Trophoblast cell (in vitro differentiated cells and primary cell): ENCODE measurements around the gene CTSA.

ENCODE experiments used
- DNase-seq, 2 donors: peaks; one replicate each; pipeline ENCODE4 v3.0.0-alpha.2; 2016
- H2AFZ ChIP-seq: 2 replicates; pipeline ENCODE4 v1.6.1; 2013; ENCODE audit warnings: low read length, moderate library complexity, mild to moderate bottlenecking; ENCODE audit not compliant: insufficient read depth, poor library complexity
- H2AK5ac ChIP-seq: 2 replicates; pipeline ENCODE4 v1.6.1; 2013; ENCODE audit warnings: mild to moderate bottlenecking, low read length
- H2BK120ac ChIP-seq: 2 replicates; pipeline ENCODE4 v1.6.1; 2013; ENCODE audit warnings: low read length, mild to moderate bottlenecking, moderate library complexity; ENCODE audit not compliant: insufficient read depth, poor library complexity
- H2BK12ac ChIP-seq: 2 replicates; pipeline ENCODE4 v1.6.1; 2013; ENCODE audit warnings: mild to moderate bottlenecking, low read length, moderate library complexity
- H2BK5ac ChIP-seq: 2 replicates; pipeline ENCODE4 v1.6.1; 2013; ENCODE audit warnings: low read length, low read depth, moderate library complexity, mild to moderate bottlenecking; ENCODE audit not compliant: poor library complexity
- H3K14ac ChIP-seq: 2 replicates; pipeline ENCODE4 v1.6.1; 2013; ENCODE audit warnings: mild to moderate bottlenecking, low read length
- H3K18ac ChIP-seq: 2 replicates; pipeline ENCODE4 v1.6.1; 2013; ENCODE audit warnings: mild to moderate bottlenecking, low read length
- H3K23ac ChIP-seq: 2 replicates; pipeline ENCODE4 v1.6.1; 2013; ENCODE audit warnings: low read length
- H3K27ac ChIP-seq: 2 replicates; pipeline ENCODE4 v1.5.1; 2013; ENCODE audit warnings: low read depth, mild to moderate bottlenecking, inconsistent platforms, low read length, moderate library complexity
- H3K27me3 ChIP-seq: 2 replicates; pipeline ENCODE4 v1.6.1; 2013; ENCODE audit warnings: inconsistent platforms, mild to moderate bottlenecking, low read length, moderate library complexity; ENCODE audit not compliant: insufficient read depth
- H3K36me3 ChIP-seq, 2 experiments: 1 replicate in 1 of 2; 2 replicates in 1 of 2; pipeline ENCODE4 v1.6.1; 2013; ENCODE audit warnings: low read length in 2 of 2, mild to moderate bottlenecking in 2 of 2, moderate library complexity in 1 of 2; ENCODE audit not compliant: insufficient read depth in 2 of 2, control insufficient read depth in 1 of 2
- H3K4ac ChIP-seq: 2 replicates; pipeline ENCODE4 v1.6.1; 2013; ENCODE audit warnings: low read depth, mild to moderate bottlenecking, low read length, moderate library complexity
- H3K4me1 ChIP-seq, 2 experiments: 1 replicate in 1 of 2; 2 replicates in 1 of 2; pipeline ENCODE4 v1.6.1; 2013; ENCODE audit warnings: low read length in 2 of 2, mild to moderate bottlenecking in 2 of 2, moderate library complexity in 1 of 2; ENCODE audit not compliant: insufficient read depth in 2 of 2, control insufficient read depth in 1 of 2
- H3K4me2 ChIP-seq: 2 replicates; pipeline ENCODE4 v1.6.1; 2013; ENCODE audit warnings: inconsistent platforms, mild to moderate bottlenecking, low read length, moderate library complexity
- H3K4me3 ChIP-seq: 2 replicates; pipeline ENCODE4 v1.5.1; 2013; ENCODE audit warnings: mild to moderate bottlenecking, low read depth, low read length, inconsistent platforms
- H3K79me1 ChIP-seq: one replicate; pipeline ENCODE4 v1.6.1; 2013; ENCODE audit warnings: low read length
- H3K79me2 ChIP-seq: 2 replicates; pipeline ENCODE4 v1.6.1; 2013; ENCODE audit warnings: low read length, mild to moderate bottlenecking; ENCODE audit not compliant: control insufficient read depth, insufficient read depth, poor library complexity
- H3K9ac ChIP-seq: 2 replicates; pipeline ENCODE4 v1.6.1; 2013; ENCODE audit warnings: mild to moderate bottlenecking, low read length
- H3K9me3 ChIP-seq: 2 replicates; pipeline ENCODE4 v1.6.1; 2013; ENCODE audit warnings: low read depth, mild to moderate bottlenecking, control low read depth, inconsistent platforms, low read length; ENCODE audit not compliant: insufficient read depth
- H4K12ac ChIP-seq: 2 replicates; pipeline ENCODE4 v1.6.1; 2013; ENCODE audit warnings: low read depth, mild to moderate bottlenecking, low read length, moderate library complexity
- H4K8ac ChIP-seq: 2 replicates; pipeline ENCODE4 v1.6.1; 2013; ENCODE audit warnings: low read depth, mild to moderate bottlenecking, low read length, moderate library complexity
- H4K91ac ChIP-seq: one replicate; pipeline ENCODE4 v1.6.1; 2013; ENCODE audit warnings: low read depth, mild to moderate bottlenecking, low read length, moderate library complexity
- WGBS: extraction: QIAGEN DNeasy Blood & Tissue Kit; methylation state at CpG from one replicate; pipeline ENCODE4 v1.1.7; 2013; ENCODE audit warnings: missing lambda C conversion rate; ENCODE audit not compliant: insufficient read length, insufficient coverage; ENCODE audit errors: extremely low coverage; 5-methylcytosine and 5-hydroxymethylcytosine counted together

The CTSA gene

DNA sequence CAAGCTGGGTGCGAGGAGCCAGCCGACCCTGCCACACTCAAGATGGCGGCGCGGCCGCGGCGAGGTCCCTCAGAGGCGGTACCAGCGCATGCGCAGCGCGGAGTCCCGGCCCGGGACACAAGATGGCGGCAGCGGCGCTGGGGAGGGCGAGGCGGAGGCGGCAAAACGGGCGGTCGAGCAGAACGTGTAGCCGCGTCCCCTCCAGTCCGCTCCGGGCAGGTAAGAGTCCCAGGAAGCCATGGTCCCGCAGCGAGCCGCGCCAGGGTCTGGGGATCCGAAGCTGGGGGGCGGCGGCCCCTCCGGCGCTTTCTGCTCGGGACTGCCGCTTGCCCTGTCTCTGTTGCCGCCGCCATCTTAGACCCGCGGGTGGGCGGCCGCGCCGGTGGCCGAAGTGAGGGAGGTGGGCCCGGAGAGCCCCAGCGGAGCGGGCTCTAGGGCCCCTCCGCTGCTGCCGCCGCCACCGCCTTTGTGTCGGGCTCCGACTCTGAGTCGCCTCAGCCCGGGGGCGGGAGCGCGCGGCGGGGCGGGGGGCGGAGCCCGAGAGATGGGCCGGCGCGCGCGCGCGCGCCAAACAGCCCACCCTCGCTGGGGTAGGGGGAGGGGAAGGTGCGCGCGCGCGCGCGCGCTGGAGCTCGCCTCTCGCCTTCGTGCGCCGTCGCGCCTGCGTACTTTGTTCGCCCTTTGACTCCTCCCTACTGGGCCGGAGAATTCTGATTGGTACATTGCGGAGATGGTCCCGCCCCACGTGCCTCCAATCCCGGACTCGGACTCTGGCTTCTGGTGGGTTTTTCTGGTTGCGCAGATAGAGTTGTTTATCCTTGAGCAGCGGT is 43.7 kb downstream of the CTSA start, which contains the start of gene PCIF1:
TSS of gene PCIF1 (plus strand) at position 98 of the 830 bp plus-strand sequence. CDS start 4,317 bp downstream, outside the sequence.
- Histone ChIP-seq H3K4me1 (peaks cover 2 to 4% of the 10 kb centered on the region in 2 experiments), H4K12ac (peak within 1 kb of the TSS; percentile 96), H2BK12ac (no peak within 1 kb of the TSS), H2AFZ (peak within 1 kb of the TSS; percentile 74), H3K4me3 (peak within 1 kb of the TSS; percentile 89), H4K8ac (peak within 1 kb of the TSS; percentile 93), H4K91ac (peak within 1 kb of the TSS; percentile 97), H3K36me3 (peaks cover 24 to 26% of the 10 kb centered on the region in 2 experiments), H3K4me2 (peak within 1 kb of the TSS; percentile 94), H3K9ac (peak within 1 kb of the TSS; percentile 100), H3K27ac (peak within 1 kb of the TSS; percentile 100), H3K14ac (peak within 1 kb of the TSS; percentile 99), H3K79me2 (peaks cover 10% of the 10 kb centered on the region), H2BK120ac (peak within 1 kb of the TSS; percentile 90), H3K23ac (no peak within 1 kb of the TSS), H3K9me3 (peaks cover 2% of the 10 kb centered on the region), H2AK5ac (peak within 1 kb of the TSS; percentile 97), H3K18ac (peak within 1 kb of the TSS; percentile 98), H3K27me3 (no peaks in the 10 kb centered on the region), H2BK5ac (peak within 1 kb of the TSS; percentile 91), H3K79me1 (peaks cover 12% of the 10 kb centered on the region), H3K4ac (peak within 1 kb of the TSS; percentile 90)
- WGBS: no CpG with 5 or more reads among the region's 102 CpGs
- peak; percentile 96 to 99 for DNase-seq

DNA sequence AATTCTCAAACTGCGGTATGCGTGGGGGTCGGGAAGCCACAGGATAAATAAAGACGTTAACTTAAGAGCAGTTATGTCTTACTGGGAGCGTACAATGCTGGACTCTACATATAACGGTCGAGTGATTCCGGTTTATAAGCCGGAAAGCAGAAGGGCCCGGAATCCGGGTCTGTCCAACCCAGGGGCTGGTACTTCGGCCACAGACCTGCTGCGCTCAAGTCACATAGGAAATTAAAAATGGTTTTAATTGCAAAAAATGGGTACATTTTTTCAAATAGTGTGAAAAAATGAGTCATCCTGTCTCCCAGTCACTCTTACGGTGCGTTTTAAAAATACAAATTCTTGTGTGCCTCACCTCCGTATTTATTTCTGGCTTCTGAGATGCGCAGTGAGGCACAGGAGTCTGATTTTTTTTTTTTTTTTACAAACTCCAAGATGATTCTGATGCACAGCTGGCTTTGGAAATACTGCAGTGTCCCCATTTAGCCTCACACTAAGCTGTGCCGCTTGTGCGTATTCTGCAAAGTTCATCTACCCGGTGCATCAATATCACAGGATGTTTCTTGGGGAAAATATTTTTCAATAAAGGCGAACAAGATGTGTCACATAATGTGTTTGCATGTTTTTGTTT is 44.4 kb downstream of the CTSA start:
- H2AK5ac ChIP-seq: no peak overlapping the region
- no peak overlapping the region for H3K27ac ChIP-seq
- H3K27me3 ChIP-seq: no peaks in the 10 kb centered on the region
- H2AFZ ChIP-seq: peak overlapping the region; percentile 30
- H3K4ac ChIP-seq: peak overlapping the region; percentile 39
- no peak overlapping the region for H3K23ac ChIP-seq
- peak overlapping the region; percentile 58 for H3K4me3 ChIP-seq
- peaks cover 31 to 33% of the 10 kb centered on the region in 2 experiments for H3K36me3 ChIP-seq
- H3K79me1 ChIP-seq: peaks cover 12% of the 10 kb centered on the region
- H2BK12ac ChIP-seq: no peak overlapping the region
- H2BK5ac ChIP-seq: no peak overlapping the region
- no peak overlapping the region for H3K18ac ChIP-seq
- H2BK120ac ChIP-seq: no peak overlapping the region
- peak overlapping the region; percentile 82 for H3K4me2 ChIP-seq
- no peak for DNase-seq
- H3K4me1 ChIP-seq: peaks cover 2 to 4% of the 10 kb centered on the region in 2 experiments
- peaks cover 2% of the 10 kb centered on the region for H3K9me3 ChIP-seq
- H4K8ac ChIP-seq: peak overlapping the region; percentile 22
- no peak overlapping the region for H4K12ac ChIP-seq
- H4K91ac ChIP-seq: no peak overlapping the region
- WGBS: no CpG with 5 or more reads among the region's 21 CpGs
- no peak overlapping the region for H3K9ac ChIP-seq
- no peak overlapping the region for H3K14ac ChIP-seq
- H3K79me2 ChIP-seq: peaks cover 10% of the 10 kb centered on the region

- Histone ChIP-seq H3K18ac (no peak overlapping the region), H3K36me3 (peaks cover 39 to 41% of the 10 kb centered on the region in 2 experiments), H3K4me3 (no peak overlapping the region), H4K12ac (no peak overlapping the region), H3K4ac (no peak overlapping the region), H3K27me3 (no peaks in the 10 kb centered on the region), H3K79me2 (peaks cover 10% of the 10 kb centered on the region), H3K79me1 (peaks cover 12% of the 10 kb centered on the region), H3K9me3 (peaks cover 5% of the 10 kb centered on the region), H4K8ac (no peak overlapping the region), H3K4me2 (no peak overlapping the region), H2BK120ac (no peak overlapping the region), H4K91ac (no peak overlapping the region), H2BK5ac (no peak overlapping the region), H3K14ac (no peak overlapping the region), H3K9ac (no peak overlapping the region), H3K27ac (no peak overlapping the region), H3K4me1 (peaks cover 2 to 4% of the 10 kb centered on the region in 2 experiments), H2AK5ac (no peak overlapping the region), H2AFZ (no peak overlapping the region), H3K23ac (no peak overlapping the region), H2BK12ac (no peak overlapping the region)
- no CpG with 5 or more reads among the region's 2 CpGs for WGBS
- no peak for DNase-seq
These were observed 46.6 kb downstream of the CTSA start for GRCh38 chr20:45937765-45938164.

DNA sequence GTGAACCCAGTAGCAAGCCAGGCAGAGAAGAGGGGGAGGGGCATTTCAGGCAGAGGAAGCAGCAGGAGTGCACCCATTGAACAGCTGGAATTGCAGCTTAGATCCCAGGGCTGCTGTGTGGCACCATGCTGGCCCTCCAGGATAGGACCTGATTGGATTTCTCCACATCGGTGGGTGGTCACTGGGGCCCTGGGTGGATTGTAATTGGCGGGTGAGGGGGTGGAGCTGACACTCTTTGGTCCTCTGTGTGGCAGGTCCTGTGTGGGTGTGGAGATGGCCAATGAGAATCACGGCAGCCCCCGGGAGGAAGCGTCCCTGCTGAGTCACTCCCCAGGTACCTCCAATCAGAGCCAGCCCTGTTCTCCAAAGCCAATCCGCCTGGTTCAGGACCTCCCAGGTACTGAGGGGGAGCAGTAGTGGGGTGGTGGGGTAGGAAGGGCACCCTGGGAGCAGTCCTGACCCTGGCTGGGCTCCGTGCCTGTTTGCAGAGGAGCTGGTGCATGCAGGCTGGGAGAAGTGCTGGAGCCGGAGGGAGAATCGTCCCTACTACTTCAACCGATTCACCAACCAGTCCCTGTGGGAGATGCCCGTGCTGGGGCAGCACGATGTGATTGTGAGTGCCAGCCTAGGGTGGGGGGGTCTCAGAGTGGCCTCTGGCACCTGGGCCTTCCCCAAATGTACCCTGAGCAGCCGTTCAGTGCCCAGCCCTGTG is 47.7 kb downstream of the CTSA start:
- Histone ChIP-seq H3K79me1 (peaks cover 10% of the 10 kb centered on the region), H2AFZ (no peak overlapping the region), H3K9me3 (peaks cover 5% of the 10 kb centered on the region), H2BK5ac (no peak overlapping the region), H2BK120ac (no peak overlapping the region), H4K91ac (no peak overlapping the region), H3K18ac (no peak overlapping the region), H3K4ac (no peak overlapping the region), H3K36me3 (peaks cover 49 to 50% of the 10 kb centered on the region in 2 experiments), H3K9ac (peak overlapping the region; percentile 28), H3K23ac (no peak overlapping the region), H3K79me2 (peaks cover 8% of the 10 kb centered on the region), H3K14ac (no peak overlapping the region), H3K4me2 (no peak overlapping the region), H4K12ac (no peak overlapping the region), H3K4me1 (no peaks in the 10 kb centered on the region), H4K8ac (no peak overlapping the region), H3K4me3 (peak overlapping the region; percentile 27), H2AK5ac (no peak overlapping the region), H2BK12ac (no peak overlapping the region), H3K27ac (no peak overlapping the region), H3K27me3 (no peaks in the 10 kb centered on the region)
- DNase-seq: no peak
- no CpG with 5 or more reads among the region's 13 CpGs for WGBS
